GM18505 (cell line): ENCODE measurements around the gene HSD17B2.

Experiments
- ATAC-seq: cut with Tn5 transposase; IDR thresholded peaks from one replicate; pipeline ENCODE4 v1.9.1; 2021; ENCODE audit not compliant: unreplicated experiment
- POLR2A ChIP-seq: IDR thresholded peaks from 4 replicates; pipeline ENCODE4 v1.6.1; 2011; ENCODE audit warnings: borderline replicate concordance; ENCODE audit not compliant: insufficient read depth, insufficient read length; ENCODE audit errors: extremely low read depth

Gene HSD17B2

GRCh38 chr16:82031116-82032084 lies 3.7 kb upstream of the HSD17B2 start:
- ATAC-seq, result no peak
- TF ChIP-seq POLR2A, result no peak

GRCh38 chr16:82033006-82033405 lies 2.0 kb upstream of the HSD17B2 start:
- TF ChIP-seq POLR2A, result no peak
- ATAC-seq, result no peak

- no peak for TF ChIP-seq POLR2A
- ATAC-seq, result no peak
Measured at GRCh38 chr16:82033683-82034300, 1.3 kb upstream of the HSD17B2 start.

GRCh38 chr16:82037251-82037650 lies 2.2 kb downstream of the HSD17B2 start:
- no peak for TF ChIP-seq POLR2A

GRCh38 chr16:82037666-82038065 lies 2.6 kb downstream of the HSD17B2 start:
- no peak for ATAC-seq
- no peak for TF ChIP-seq POLR2A

More at GRCh38 chr16:82037251-82037650, 2.2 kb downstream of the HSD17B2 start:
- ATAC-seq, result no peak

GRCh38 chr16:82040296-82040695 lies 5.2 kb downstream of the HSD17B2 start:
- TF ChIP-seq POLR2A, result no peak
- no peak for ATAC-seq

GRCh38 chr16:82041542-82041941 lies 6.5 kb downstream of the HSD17B2 start:
- no peak for ATAC-seq
- TF ChIP-seq POLR2A, result no peak

- ATAC-seq, result no peak
- TF ChIP-seq POLR2A, result no peak
Measured at GRCh38 chr16:82042144-82042543, 7.1 kb downstream of the HSD17B2 start.

GRCh38 chr16:82042846-82043245 lies 7.8 kb downstream of the HSD17B2 start:
- no peak for ATAC-seq
- no peak for TF ChIP-seq POLR2A

GRCh38 chr16:82043680-82044584 lies 8.9 kb downstream of the HSD17B2 start:
- no peak for TF ChIP-seq POLR2A
- ATAC-seq, result no peak

GRCh38 chr16:82044585-82044911 lies 9.5 kb downstream of the HSD17B2 start:
- ATAC-seq, result no peak
- TF ChIP-seq POLR2A, result no peak

- ATAC-seq, result no peak
Measured at GRCh38 chr16:82045465-82045864, 10.4 kb downstream of the HSD17B2 start.

GRCh38 chr16:82046541-82046940 lies 11.5 kb downstream of the HSD17B2 start:
- TF ChIP-seq POLR2A, result no peak
- no peak for ATAC-seq

More at GRCh38 chr16:82045465-82045864, 10.4 kb downstream of the HSD17B2 start:
- no peak for TF ChIP-seq POLR2A

- ATAC-seq, result no peak
- no peak for TF ChIP-seq POLR2A
Measured at GRCh38 chr16:82046941-82047340, 11.9 kb downstream of the HSD17B2 start.

- no peak for ATAC-seq
- TF ChIP-seq POLR2A, result no peak
Measured at GRCh38 chr16:82047374-82047773, 12.3 kb downstream of the HSD17B2 start.
